Activated T-cell treated with anti-CD3 and anti-CD28 coated beads, Interleukin-2, amount 50 U/mL, for 48 hours (primary cell): Measurements from ENCODE around the gene AZU1.
"Not testable (repeated sequence)": the region's sequence is repeated elsewhere in the genome, so short reads cannot be mapped to it uniquely, and the experiment has no call there.

ENCODE experiments used
- DNase-seq, 2 experiments: peaks; one replicate each; pipeline ENCODE4 v3.0.0-alpha.2; 2020

Gene AZU1

DNA sequence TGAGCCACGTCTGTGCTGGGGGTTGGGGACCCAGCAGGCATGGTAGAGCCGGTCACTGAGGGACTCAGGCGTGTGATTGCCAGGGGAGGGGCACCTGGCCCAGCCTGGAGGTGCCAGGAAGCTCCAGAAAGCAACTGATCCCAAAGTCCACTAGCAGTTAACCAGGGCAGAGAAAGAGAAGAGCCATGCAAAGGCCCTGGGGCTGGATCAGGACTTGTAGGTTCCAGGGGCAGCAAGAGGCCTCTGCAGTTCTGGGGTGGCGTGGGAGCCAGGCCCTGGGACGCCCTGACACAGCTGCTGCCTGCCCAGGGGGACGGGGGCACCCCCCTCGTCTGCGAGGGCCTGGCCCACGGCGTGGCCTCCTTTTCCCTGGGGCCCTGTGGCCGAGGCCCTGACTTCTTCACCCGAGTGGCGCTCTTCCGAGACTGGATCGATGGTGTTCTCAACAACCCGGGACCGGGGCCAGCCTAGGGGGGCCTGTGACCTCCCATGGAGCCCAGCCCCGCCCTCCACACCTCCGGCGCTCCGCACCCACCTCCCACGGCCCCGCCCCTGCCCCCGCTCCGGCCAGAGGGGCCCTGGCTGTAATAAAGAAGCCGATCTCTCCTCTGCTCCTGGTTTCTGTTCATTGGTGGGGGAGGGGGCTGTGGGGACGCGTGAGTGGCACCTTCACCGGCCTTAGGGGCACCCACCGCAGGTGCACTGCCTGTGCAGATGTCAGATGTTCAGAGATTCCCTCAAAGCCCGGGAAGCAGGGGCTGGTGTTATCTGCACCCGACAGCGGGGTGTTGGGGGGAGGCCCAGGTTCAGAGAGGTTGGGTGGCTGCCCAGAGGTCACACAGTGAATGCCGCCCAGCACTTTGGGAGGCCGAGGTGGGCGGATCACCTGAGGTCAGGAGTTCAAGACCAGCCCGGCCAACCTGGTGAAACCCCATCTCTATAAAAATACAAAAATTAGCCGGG lies 4.1 kb downstream of the AZU1 start:
- DNase-seq = no peak

DNA sequence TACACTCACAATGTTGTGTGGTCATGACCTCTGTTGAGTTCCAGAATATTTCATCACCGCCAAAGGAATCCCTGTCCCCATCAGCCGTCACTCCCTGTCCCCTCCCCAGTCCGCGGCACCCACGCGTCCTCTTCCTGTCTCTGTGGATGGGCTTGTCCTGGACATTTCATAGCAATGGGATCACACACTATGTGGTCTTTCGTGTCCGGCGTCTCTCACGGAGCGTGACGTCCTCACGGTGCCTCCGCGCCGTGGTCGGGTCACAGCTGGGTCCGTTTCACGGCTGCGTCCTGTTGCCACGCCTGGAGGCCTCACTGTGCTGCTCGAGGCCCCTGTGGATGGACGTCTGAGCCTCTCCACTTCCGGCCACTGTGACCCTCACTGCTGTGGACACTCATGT lies 6.6 kb downstream of the AZU1 start:
- DNase-seq = no peak

DNA sequence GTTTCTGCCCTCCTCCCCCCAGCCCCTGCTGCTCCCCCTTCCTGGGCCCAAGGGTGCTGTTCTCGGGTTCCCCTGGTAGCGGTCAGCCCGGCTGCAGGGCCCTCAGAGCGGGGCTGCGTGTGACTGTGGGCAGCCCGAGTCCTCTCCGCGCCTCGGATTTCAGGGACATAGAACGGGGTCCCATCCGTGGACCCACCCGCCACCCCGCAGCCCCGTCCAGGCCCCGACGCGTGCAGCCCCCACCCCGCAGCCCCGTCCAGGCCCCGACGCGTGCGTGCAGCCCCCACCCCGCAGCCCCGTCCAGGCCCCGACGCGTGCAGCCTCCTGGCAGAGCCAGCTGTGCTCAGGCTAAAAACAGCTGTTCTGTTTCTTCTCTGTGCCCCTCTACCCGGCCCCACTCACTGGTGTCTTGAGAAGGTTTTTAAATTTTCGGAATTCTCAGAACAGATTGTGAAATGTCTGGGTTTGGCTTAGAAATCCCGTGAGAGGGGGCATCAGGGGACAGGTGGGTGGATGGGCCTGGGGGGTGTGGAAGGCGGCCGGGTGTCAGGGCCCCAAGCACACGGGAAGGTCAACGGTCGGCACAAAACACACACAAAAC lies 7.7 kb downstream of the AZU1 start:
- DNase-seq = no peak

DNA sequence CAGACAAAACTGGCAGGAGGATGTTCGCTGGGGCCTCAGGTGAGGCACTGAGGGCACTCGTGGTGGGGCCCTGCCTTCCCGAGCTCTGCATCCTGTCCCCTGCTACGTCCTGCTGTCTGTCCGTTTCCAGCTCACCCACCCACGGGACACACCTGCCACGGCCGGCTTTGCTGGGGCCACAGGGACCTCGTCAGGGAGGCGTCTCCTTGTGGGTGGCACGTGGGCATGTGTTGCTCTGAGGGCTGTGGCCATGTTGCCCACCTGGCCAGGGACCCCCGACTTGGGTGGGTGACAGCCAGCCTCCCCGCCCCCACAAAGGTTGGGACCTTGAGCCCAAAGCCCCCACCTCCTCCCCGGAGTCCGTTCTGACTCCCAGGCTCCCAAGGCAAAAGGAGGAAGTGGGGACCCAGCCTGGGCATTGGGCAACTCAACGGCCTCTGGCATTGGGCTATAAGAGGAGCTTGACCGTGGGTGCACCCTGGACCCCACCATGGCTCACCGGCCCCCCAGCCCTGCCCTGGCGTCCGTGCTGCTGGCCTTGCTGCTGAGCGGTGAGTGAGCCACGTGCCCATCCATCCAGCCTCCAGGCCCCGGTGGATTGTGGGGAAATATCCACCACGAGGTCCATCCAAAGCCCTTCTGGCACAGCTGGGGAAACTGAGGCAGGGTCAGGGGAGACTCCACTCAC lies 13.0 kb downstream of the AZU1 start, which contains the start of gene PRTN3:
TSS of gene PRTN3 (plus strand) at position 481 of the 688 bp plus-strand sequence. CDS start at position 491, 10 bp downstream.
- no peak for DNase-seq

DNA sequence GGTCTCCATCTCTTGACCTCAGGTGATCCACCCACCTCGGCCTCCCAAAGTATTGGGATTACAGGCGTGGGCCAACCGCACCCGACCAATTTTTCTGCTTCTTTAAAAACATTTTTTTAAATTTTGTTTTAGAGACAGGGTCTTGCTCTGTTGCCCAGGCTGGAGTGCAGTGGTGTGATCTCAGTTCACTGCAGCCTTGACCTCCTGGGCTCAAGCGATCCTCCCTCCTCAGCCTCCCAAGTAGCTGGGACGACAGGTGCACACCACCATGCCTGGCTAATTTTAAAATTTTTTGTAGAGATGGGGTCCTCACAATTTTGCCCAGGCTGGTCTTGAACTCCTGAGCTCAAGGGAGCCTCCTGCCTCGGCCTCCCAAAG lies 15.2 kb downstream of the AZU1 start:
- not testable (repeated sequence) for DNase-seq

DNA sequence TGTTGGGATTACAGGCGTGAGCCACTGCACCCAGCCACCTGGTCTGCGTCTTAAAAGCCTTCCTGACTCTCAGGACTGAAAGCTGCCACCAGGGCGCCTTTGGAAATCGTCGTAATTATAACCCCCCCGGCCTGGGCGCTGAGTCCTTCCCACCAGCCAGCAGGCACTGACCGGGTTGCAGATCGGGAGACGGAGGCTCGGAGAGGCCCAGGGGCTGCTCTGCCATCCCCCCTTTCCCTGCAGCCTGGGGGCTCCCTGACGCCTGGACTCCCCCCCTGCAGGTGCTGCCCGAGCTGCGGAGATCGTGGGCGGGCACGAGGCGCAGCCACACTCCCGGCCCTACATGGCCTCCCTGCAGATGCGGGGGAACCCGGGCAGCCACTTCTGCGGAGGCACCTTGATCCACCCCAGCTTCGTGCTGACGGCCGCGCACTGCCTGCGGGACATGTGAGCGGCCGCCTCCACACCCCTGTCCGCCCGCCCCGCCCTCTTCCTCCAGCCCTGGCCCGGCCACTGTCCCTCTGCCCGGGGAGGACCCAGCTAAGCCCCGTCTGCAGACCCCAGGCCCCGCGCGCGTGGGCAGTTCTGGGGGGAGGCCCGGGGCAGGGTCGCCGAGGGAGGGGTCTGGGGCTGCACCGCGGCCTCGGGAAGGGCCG lies 15.7 kb downstream of the AZU1 start:
- no peak for DNase-seq

DNA sequence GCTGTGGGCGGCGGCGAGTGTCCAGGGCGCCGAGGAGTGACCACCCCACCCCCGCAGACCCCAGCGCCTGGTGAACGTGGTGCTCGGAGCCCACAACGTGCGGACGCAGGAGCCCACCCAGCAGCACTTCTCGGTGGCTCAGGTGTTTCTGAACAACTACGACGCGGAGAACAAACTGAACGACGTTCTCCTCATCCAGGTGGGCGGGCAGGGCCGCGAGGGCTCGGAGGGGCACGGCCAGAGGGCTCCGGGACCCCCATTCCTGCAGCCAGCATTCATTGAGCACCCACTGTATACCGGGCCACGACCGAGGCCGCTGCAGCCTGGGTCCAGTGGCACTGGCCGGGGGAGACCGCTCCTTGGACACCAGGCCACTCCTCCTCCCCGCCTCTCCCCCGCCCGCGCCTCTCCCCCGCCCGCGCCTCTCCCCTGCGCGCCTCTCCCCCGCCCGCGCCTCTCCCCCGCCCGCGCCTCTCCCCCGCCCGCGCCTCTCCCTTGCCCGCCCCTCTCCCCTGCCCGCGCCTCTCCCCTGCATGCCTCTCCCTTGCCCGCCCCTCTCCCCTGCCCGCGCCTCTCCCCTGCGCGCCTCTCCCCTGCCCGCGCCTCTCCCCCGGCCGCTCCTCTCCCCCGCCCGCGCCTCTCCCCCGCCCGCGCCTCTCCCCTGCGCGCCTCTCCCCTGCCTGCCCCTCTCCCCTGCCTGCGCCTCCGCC lies 16.4 kb downstream of the AZU1 start:
- no peak for DNase-seq

DNA sequence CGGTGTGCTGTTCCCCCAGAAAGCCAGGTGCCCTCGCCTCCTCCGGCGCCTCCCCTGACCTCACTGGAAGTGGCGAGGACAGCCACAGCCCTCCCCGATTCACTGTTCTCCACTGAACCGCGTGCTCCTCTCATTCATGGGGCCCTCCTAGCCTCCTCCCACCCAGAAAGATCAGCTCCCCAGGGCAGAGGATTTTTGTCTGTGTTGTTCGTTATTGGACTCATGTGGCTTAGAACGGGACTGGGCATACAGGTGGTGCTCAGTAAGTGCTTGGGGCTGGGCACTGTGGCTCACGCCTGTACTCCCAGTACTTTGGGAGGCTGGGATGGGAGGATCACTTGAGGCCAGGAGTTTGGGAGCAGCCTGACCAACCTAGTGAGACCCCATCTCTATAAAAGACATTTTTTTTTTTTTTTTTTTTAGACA lies 16.9 kb downstream of the AZU1 start:
- DNase-seq = no peak

DNA sequence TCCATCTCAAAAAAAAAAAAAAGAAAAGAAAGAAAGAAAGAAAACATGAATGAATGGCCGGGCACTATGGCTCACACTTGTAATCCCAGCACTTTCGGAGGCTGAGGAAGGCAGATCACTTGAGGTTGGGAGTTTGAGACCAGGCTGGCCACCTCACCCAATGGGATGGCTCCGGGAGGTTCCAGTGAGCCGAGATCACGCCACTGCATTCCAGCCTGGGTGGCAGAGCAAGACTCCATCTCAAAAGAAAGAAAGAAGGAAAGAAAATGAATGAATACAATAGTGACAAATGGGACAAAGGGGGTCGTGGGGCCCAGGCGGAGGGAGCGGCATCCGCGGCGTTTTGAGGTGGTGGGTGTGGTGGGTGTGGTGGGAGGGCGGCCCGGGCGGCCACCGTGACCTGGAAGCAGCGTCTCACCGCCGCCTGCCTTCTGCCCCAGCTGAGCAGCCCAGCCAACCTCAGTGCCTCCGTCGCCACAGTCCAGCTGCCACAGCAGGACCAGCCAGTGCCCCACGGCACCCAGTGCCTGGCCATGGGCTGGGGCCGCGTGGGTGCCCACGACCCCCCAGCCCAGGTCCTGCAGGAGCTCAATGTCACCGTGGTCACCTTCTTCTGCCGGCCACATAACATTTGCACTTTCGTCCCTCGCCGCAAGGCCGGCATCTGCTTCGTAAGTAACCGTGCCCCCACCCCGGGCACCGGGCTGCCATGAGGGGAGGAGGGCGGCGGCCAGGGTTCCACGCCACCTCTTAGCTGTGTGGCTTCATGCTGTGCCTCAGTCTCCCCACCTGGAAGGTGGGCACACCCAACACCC lies 18.3 kb downstream of the AZU1 start:
- DNase-seq = no peak

DNA sequence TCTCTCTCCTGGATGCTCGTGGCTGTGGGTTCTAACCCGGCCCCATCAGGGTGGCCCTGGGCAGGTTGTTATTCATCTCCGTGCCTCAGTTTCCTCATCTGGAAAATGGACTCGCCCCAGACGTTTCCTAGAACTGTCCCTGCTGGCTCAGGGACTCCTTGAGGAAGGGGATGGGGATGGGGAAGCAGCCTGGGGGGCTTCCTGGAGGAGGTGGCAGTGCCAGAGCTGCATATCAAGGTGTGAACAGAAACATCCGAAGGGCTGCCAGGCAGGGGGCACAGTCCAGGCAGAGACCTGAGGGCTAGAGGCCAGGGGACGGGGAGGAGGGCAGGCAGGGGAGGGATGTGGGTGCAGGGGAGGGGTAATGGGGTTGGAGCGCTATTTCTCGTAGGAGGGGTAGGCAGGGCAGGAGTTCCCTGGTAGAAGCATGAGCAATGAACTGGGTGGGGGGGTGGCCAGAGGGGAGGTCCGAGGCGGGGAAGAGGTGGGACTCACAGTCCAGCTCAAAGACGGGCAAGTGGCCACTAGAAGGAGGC lies 20.8 kb downstream of the AZU1 start:
- DNase-seq = no peak

DNA sequence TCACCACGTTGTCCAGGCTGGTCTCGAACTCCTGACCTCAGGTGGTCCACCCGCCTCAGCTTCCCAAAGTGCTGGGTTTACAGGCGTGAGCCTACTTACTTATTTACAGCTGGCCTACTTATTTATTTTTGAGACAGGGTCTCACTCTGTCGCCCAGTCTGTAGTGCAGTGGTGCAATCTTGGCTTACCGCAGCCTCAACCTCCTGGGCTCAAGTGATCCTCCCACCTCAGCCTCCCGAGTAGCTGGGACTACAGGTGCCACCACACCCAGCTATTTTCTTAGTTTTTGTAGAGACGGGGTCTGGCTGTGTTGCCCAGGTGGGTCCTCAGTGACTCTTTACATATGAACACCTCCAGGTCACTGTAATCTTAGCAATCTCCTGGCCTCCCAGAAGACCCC lies 21.6 kb downstream of the AZU1 start:
- not testable (repeated sequence) for DNase-seq

DNA sequence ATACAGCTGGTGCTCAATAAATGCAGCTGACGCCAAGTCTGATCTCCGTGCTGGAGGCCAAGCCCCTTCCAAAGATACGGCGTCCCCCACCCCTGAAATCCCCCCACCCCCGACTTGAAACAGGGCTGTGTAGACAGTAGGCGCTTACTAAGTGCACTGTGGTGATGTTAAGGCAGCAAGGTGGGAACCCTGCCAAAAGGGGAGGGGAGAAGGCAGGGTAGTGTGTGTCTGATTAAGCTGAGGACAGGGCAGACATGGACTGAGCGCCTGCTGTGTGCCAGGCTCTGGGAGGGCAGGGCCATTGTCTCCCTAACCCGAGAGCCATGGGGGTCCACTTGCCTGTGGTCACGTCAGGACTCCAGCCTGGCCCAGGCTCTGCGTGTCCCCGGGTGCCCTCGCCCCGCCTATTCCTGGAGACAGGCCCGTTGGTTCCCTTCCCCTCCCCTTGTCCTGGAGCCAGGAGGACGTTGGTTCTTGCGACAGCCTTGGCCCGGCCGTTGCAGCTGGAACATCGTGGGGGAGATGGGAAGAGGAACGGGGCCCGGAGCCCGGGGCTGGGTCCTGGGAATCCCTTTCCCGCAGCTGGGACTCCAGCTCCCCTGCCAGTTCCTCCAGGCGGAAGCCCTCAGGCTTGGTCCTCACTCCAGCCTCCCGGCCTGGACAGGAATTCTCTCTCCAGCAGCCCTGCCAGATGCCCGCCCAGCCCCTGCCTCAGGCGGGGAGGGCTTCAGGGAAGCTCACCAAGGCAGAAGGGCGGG lies 22.8 kb downstream of the AZU1 start:
- no peak for DNase-seq

DNA sequence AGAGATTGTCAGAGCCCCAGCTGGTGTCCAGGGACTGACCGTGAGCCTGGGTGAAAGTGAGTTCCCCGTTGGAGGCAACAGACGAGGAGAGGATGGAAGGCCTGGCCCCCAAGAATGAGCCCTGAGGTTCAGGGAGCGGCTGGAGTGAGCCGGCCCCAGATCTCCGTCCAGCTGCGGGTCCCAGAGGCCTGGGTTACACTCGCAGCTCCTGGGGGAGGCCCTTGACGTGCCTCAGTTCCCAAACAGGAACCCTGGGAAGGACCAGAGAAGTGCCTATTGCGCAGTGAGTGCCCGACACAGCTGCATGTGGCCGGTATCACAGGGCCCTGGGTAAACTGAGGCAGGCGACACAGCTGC lies 23.3 kb downstream of the AZU1 start:
- no peak for DNase-seq

DNA sequence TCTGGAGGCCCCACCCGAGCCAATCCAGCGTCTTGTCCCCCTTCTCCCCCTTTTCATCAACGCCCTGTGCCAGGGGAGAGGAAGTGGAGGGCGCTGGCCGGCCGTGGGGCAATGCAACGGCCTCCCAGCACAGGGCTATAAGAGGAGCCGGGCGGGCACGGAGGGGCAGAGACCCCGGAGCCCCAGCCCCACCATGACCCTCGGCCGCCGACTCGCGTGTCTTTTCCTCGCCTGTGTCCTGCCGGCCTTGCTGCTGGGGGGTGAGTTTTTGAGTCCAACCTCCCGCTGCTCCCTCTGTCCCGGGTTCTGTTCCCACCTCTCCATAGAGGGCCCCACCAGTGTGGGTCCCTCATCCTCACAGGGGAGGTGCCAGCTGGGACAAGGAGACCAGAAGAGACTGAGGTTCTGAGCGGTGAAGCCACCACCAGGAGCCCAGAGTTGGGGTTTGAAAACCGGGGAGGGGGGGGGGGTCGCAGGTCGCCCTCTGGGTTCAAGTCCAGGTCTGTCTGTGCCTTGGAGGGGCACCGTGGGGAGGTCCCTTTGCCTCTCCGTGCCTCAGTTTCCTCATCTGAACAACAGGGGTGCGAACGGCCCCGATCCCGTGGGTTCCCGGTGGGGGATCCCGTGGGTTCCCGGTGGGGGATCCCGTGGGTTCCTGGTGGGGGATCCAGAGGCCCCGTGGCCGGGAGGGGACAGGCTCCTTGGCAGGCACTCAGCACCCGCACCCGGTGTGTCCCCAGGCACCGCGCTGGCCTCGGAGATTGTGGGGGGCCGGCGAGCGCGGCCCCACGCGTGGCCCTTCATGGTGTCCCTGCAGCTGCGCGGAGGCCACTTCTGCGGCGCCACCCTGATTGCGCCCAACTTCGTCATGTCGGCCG lies 24.7 kb downstream of the AZU1 start, which contains the start of gene ELANE:
TSS of gene ELANE (plus strand) at position 168 of the 878 bp plus-strand sequence. CDS start at position 194, 26 bp downstream.
- DNase-seq = no peak

DNA sequence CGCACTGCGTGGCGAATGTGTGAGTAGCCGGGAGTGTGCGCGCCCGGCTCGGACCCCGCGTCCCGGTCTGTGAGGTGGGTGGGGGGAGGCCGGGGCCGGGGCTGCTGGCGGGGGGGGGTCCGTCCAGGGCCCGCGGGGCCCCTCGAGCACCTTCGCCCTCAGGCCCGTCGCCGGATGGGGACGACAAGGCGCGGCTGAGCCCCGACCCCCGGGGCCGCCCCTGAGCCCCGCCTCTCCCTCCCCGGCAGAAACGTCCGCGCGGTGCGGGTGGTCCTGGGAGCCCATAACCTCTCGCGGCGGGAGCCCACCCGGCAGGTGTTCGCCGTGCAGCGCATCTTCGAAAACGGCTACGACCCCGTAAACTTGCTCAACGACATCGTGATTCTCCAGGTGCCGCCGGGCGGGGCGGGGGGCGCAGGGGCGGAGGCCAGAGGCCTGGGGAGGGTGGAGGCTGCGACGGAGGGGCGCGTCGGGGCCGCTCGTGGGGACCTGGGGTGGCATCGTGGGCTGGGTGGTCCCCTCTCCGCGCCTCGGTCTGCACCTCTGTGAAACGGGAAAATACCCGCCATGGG lies 25.5 kb downstream of the AZU1 start:
- DNase-seq = no peak

DNA sequence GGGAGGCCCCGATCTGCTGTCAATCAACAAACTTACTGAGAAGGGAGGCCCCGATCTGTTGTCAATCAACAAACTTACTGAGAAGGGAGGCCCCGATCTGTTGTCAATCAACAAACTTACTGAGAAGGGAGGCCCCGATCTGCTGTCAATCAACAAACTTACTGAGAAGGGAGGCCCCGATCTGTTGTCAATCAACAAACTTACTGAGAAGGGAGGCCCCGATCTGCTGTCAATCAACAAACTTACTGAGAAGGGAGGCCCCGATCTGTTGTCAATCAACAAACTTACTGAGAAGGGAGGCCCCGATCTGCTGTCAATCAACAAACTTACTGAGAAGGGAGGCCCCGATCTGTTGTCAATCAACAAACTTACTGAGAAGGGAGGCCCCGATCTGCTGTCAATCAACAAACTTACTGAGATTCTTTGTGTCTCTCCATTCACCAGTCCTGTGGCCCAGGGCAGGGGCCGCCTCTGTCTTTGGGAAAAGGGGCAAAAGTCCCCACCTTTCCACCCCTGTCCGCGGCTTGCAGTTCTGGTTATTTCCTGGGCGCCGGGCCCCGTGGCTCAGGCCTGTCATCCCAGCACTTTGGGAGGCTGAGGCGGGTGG lies 26.1 kb downstream of the AZU1 start:
- DNase-seq = not testable (repeated sequence)

DNA sequence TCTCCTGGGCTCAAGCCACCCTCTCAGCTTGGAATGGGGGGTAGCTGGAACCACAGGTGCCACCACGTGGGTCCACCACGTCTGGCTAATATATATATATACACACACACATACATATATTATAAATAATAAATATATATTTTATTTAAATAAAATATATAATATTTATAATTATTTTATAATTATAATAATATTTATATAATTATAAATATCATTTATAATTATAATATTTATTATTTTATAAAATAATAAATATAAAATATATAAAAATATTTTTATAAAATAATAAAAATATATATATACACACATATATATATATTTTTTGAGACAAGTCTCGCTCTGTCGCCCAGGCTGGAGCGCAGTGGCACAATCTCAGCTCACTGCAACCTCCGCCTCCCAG lies 26.9 kb downstream of the AZU1 start:
- no peak for DNase-seq

DNA sequence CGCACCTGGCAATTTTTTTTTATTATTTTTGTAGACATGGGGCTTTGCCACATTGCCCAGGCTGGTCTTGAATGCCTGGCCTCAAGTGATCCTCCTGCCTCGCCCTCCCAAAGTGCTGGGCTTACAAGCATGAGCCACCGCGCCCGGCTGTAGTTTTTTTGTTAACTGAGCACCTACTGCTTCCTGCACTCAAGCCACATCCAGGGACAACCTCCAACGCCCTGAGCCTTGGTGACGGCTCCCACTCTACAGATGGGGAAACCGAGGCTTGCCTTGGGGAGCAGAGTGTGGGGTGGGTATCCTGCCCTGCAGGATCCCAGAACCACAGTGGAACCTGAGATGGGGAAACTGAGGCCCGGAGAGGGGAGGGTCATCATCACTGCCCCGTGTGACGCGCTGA lies 27.5 kb downstream of the AZU1 start:
- no peak for DNase-seq
